ENCODE measurements around the gene PTOV1.
A peak's percentile ranks its signal among the peaks of the same experiment; 100 is the strongest.

PTOV1 gene

GRCh38 chr19:49845414-49845813 lies 5.5 kb upstream of the PTOV1 start:
- no peak for DNase-seq

GRCh38 chr19:49846408-49846807 lies 4.6 kb upstream of the PTOV1 start:
- no peak for DNase-seq

- DNase-seq: no peak
Measured at GRCh38 chr19:49847731-49848696, 2.9 kb upstream of the PTOV1 start.

GRCh38 chr19:49848938-49849337 lies 2.0 kb upstream of the PTOV1 start:
- DNase-seq: no peak

GRCh38 chr19:49849433-49850220 lies 1.3 kb upstream of the PTOV1 start:
- no peak for DNase-seq

- DNase-seq: no peak
Measured at GRCh38 chr19:49850221-49850486, 805 bp upstream of the PTOV1 start.

GRCh38 chr19:49851456-49852259 lies 699 bp downstream of the PTOV1 start:
- peak; percentile 56 to 64 for DNase-seq

GRCh38 chr19:49852631-49853126 lies 1.7 kb downstream of the PTOV1 start:
- DNase-seq: no peak

GRCh38 chr19:49853852-49854377 lies 3.0 kb downstream of the PTOV1 start:
- DNase-seq: no peak

GRCh38 chr19:49854378-49855263 lies 3.7 kb downstream of the PTOV1 start:
- DNase-seq: no peak

- DNase-seq: no peak
Measured at GRCh38 chr19:49855277-49855675, 4.3 kb downstream of the PTOV1 start.

GRCh38 chr19:49855676-49856573 lies 5.0 kb downstream of the PTOV1 start:
- DNase-seq: no peak

GRCh38 chr19:49856574-49857021 lies 5.6 kb downstream of the PTOV1 start:
- no peak for DNase-seq

- DNase-seq: no peak
Measured at GRCh38 chr19:49857061-49857837, 6.3 kb downstream of the PTOV1 start.

- DNase-seq: no peak
Measured at GRCh38 chr19:49857838-49858087, 6.8 kb downstream of the PTOV1 start.

- DNase-seq: no peak
Measured at GRCh38 chr19:49858088-49858985, 7.4 kb downstream of the PTOV1 start.

GRCh38 chr19:49859682-49860335 lies 8.8 kb downstream of the PTOV1 start:
- DNase-seq: no peak

GRCh38 chr19:49860336-49861102 lies 9.6 kb downstream of the PTOV1 start:
- no peak for DNase-seq

Measured in NCI-H1930 (cell line).